Natural killer cell (primary cell): ENCODE measurements around the gene PXDN. TPM values are rescaled to one million over a fixed set of nuclear protein-coding genes. Genes with fewer than 3 reads are reported as not detected.
"Not testable (repeated sequence)": the region's sequence is repeated elsewhere in the genome, so short reads cannot be mapped to it uniquely, and the experiment has no call there.

Experiments
- ATAC-seq, 3 donors: fragments of 150-1000 bp in 2 of 3; fragments of 200-7000 bp in 1 of 3; cut with Tn5 transposase; 1 replicate in 1 of 3; 2 replicates in 2 of 3; pipeline ENCODE4 v1.10.0; 2021; ENCODE audit warnings: mild to moderate bottlenecking in 2 of 3, moderate library complexity in 2 of 3
- DNase-seq, 2 donors: peaks; one replicate each; pipeline versions ENCODE4 v3.0.0 to v3.0.0-alpha.2; 2013 to 2021; ENCODE audit warnings: mixed read lengths in 1 of 2
- H3K27ac ChIP-seq: one replicate; pipeline ENCODE4 v1.5.1; 2013; ENCODE audit warnings: mild to moderate bottlenecking, low read length
- H3K27me3 ChIP-seq: one replicate; pipeline ENCODE4 v1.6.1; 2013; ENCODE audit warnings: low read length; ENCODE audit not compliant: control insufficient read depth, insufficient read depth
- H3K36me3 ChIP-seq: one replicate; pipeline ENCODE4 v1.6.1; 2013; ENCODE audit warnings: low read length; ENCODE audit not compliant: control insufficient read depth, insufficient read depth
- H3K4me1 ChIP-seq: one replicate; pipeline ENCODE4 v1.6.1; 2013; ENCODE audit warnings: low read length; ENCODE audit not compliant: control insufficient read depth, insufficient read depth
- H3K4me3 ChIP-seq: one replicate; pipeline ENCODE4 v1.5.1; 2013; ENCODE audit warnings: low read length
- H3K9me3 ChIP-seq: one replicate; pipeline ENCODE4 v1.6.1; 2013; ENCODE audit warnings: low read length; ENCODE audit not compliant: control insufficient read depth, insufficient read depth
- H3K27ac Mint-ChIP-seq, 2 donors: one replicate each; pipeline ENCODE4 v1.8.0; 2022; ENCODE audit warnings: mild to moderate bottlenecking in 2 of 2, mixed read lengths in 2 of 2, moderate library complexity in 1 of 2
- H3K27me3 Mint-ChIP-seq, 2 donors: one replicate each; pipeline ENCODE4 v1.8.0; 2022; ENCODE audit warnings: low read depth in 2 of 2, mixed read lengths in 2 of 2
- H3K36me3 Mint-ChIP-seq: one replicate; pipeline ENCODE4 v1.8.0; 2022; ENCODE audit warnings: mixed read lengths
- H3K4me1 Mint-ChIP-seq, 2 donors: one replicate each; pipeline ENCODE4 v1.8.0; 2022; ENCODE audit warnings: mixed read lengths in 2 of 2
- H3K4me3 Mint-ChIP-seq: one replicate; pipeline ENCODE4 v1.8.0; 2022; ENCODE audit warnings: mild to moderate bottlenecking, moderate library complexity, mixed read lengths
- H3K9me3 Mint-ChIP-seq, 2 donors: one replicate each; pipeline ENCODE4 v1.8.0; 2022; ENCODE audit warnings: mixed read lengths in 2 of 2
- WGBS: methylation state at CpG from one replicate; pipeline ENCODE4 v1.1.7; 2013; ENCODE audit warnings: missing lambda C conversion rate; ENCODE audit not compliant: insufficient coverage; 5-methylcytosine and 5-hydroxymethylcytosine counted together
- intact Hi-C: fragments of 100-400 bp; cut with micrococcal nuclease; formaldehyde crosslinking; loops from one replicate; pipeline ENCODE4 v1.14.2; 2022
- total RNA-seq, 4 donors: library from RNA; stranded (reverse); fragments of 120-200 nt in 1 of 4; gene quantifications; one replicate each; pipeline versions ENCODE4 v1.2.3 to v1.2.4, GENCODE V29; 2013 to 2022
- TF ChIP-seq, protein P1 (sequence below): fragments of 200-600 bp; IDR thresholded peaks from one replicate; pipeline ENCODE4 v1.8.0; 2022; ENCODE audit warnings: antibody characterized with exemption

Gene PXDN
- total RNA-seq, 3 donors from 2014 or later (not counting 1 experiment from before 2014, with no cell fraction given) = 2.1 to 3.7 (median 2.5) TPM

GRCh38 chr2:1717113-1717512 is 27.2 kb downstream of the PXDN start:
- no peak for DNase-seq
- H3K27ac ChIP-seq = no peak overlapping the region
- H3K27me3 Mint-ChIP-seq = no peaks in the 10 kb centered on the region
- no peaks in the 10 kb centered on the region for H3K36me3 Mint-ChIP-seq
- no peaks in the 10 kb centered on the region for H3K9me3 ChIP-seq
- H3K4me1 Mint-ChIP-seq = no peaks in the 10 kb centered on the region
- no peaks in the 10 kb centered on the region for H3K4me1 ChIP-seq
- no peak overlapping the region for H3K27ac Mint-ChIP-seq
- no peaks in the 10 kb centered on the region for H3K27me3 ChIP-seq
- no peak for ATAC-seq
- peaks cover 2 to 6% of the 10 kb centered on the region in 2 donors for H3K9me3 Mint-ChIP-seq
- no peaks in the 10 kb centered on the region for H3K36me3 ChIP-seq
- 90% methylated on average over 9 of the region's 9 CpGs for WGBS
- H3K4me3 ChIP-seq = no peak overlapping the region
- intact Hi-C loops = no loop called here
- TF ChIP-seq, protein P1, sequence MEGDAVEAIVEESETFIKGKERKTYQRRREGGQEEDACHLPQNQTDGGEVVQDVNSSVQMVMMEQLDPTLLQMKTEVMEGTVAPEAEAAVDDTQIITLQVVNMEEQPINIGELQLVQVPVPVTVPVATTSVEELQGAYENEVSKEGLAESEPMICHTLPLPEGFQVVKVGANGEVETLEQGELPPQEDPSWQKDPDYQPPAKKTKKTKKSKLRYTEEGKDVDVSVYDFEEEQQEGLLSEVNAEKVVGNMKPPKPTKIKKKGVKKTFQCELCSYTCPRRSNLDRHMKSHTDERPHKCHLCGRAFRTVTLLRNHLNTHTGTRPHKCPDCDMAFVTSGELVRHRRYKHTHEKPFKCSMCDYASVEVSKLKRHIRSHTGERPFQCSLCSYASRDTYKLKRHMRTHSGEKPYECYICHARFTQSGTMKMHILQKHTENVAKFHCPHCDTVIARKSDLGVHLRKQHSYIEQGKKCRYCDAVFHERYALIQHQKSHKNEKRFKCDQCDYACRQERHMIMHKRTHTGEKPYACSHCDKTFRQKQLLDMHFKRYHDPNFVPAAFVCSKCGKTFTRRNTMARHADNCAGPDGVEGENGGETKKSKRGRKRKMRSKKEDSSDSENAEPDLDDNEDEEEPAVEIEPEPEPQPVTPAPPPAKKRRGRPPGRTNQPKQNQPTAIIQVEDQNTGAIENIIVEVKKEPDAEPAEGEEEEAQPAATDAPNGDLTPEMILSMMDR = no peak
- H3K4me3 Mint-ChIP-seq = no peak overlapping the region

DNA sequence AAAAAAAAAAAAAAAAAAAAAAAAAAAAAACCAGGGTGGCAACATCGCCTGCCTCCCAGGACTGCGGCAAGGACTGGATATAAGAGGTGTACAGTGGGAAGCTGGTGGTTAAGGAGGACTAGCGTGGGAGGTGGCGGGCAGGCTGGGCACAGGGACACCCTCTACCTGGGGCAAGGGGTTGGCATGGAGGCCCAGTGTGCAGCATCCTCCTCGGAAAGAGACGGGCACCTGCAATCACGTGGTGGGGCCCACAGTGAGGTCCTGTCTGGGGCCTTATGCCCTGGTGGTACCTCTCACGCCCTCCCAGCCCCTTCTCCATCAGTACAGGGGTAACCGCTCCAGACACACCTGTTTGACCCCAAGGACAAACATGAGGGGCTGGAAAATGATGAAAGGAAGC is 27.9 kb downstream of the PXDN start:
- TF ChIP-seq, protein P1 = no peak
- no peaks in the 10 kb centered on the region for H3K27me3 ChIP-seq
- H3K36me3 ChIP-seq = no peaks in the 10 kb centered on the region
- no peaks in the 10 kb centered on the region for H3K4me1 ChIP-seq
- intact Hi-C loops = no loop called here
- no peaks in the 10 kb centered on the region for H3K4me1 Mint-ChIP-seq
- peaks cover 2 to 6% of the 10 kb centered on the region in 2 donors for H3K9me3 Mint-ChIP-seq
- 94% methylated on average over 9 of the region's 9 CpGs for WGBS
- H3K27ac ChIP-seq = no peak overlapping the region
- no peak overlapping the region for H3K27ac Mint-ChIP-seq
- no peaks in the 10 kb centered on the region for H3K27me3 Mint-ChIP-seq
- no peaks in the 10 kb centered on the region for H3K36me3 Mint-ChIP-seq
- no peak overlapping the region for H3K4me3 ChIP-seq
- no peak for DNase-seq
- H3K9me3 ChIP-seq = no peaks in the 10 kb centered on the region
- ATAC-seq = no peak
- H3K4me3 Mint-ChIP-seq = no peak overlapping the region

GRCh38 chr2:1716014-1716305 is 28.4 kb downstream of the PXDN start:
- H3K27me3 Mint-ChIP-seq, H3K36me3 ChIP-seq, H3K27ac Mint-ChIP-seq, H3K27ac ChIP-seq, H3K36me3 Mint-ChIP-seq, H3K27me3 ChIP-seq, intact Hi-C loops, H3K4me3 ChIP-seq, H3K9me3 Mint-ChIP-seq, DNase-seq, H3K4me1 ChIP-seq, H3K4me3 Mint-ChIP-seq, ATAC-seq, H3K4me1 Mint-ChIP-seq, H3K9me3 ChIP-seq: not testable (repeated sequence)
- 75% methylated on average over 2 of the region's 2 CpGs for WGBS

GRCh38 chr2:1715184-1716013 is 28.9 kb downstream of the PXDN start:
- no peaks in the 10 kb centered on the region for H3K27me3 ChIP-seq
- intact Hi-C loops = no loop called here
- ATAC-seq (no peak), DNase-seq (no peak)
- H3K4me3 ChIP-seq = no peak overlapping the region
- H3K4me1 ChIP-seq = no peaks in the 10 kb centered on the region
- TF ChIP-seq, protein P1 = no peak
- Mint-ChIP-seq H3K27me3 (no peaks in the 10 kb centered on the region), H3K27ac (no peak overlapping the region), H3K4me3 (no peak overlapping the region), H3K4me1 (no peaks in the 10 kb centered on the region), H3K9me3 (peaks cover 2 to 6% of the 10 kb centered on the region in 2 donors), H3K36me3 (no peaks in the 10 kb centered on the region)
- WGBS = 64% methylated on average over 22 of the region's 22 CpGs
- H3K36me3 ChIP-seq = no peaks in the 10 kb centered on the region
- H3K9me3 ChIP-seq = no peaks in the 10 kb centered on the region
- no peak overlapping the region for H3K27ac ChIP-seq
